GM23248 (cell line): ENCODE measurements around the gene SMARCA2.

Experiments used
- EZH2 ChIP-seq: fragments of 200-600 bp; sonication (generic); IDR thresholded peaks from 2 replicates; pipeline ENCODE4 v1.6.1; 2018; ENCODE audit warnings: antibody characterized with exemption, mild to moderate bottlenecking; ENCODE audit not compliant: insufficient read depth, poor library complexity, severe bottlenecking
- EZH2phosphoT487 ChIP-seq: fragments of 200-600 bp; sonication (generic); IDR thresholded peaks from 2 replicates; pipeline ENCODE4 v1.6.1; 2018; ENCODE audit warnings: antibody characterized with exemption, moderate library complexity, mild to moderate bottlenecking, low read depth; ENCODE audit not compliant: insufficient read depth

GRCh38 chr9:2047144-2047671 is 32.1 kb downstream of the SMARCA2 start:
- TF ChIP-seq EZH2 (no peak), EZH2phosphoT487 (no peak)
